Measurements from ENCODE around the gene DENND4A. TPM values are rescaled to one million over a fixed set of nuclear protein-coding genes. Genes with fewer than 3 reads are reported as not detected.

The DENND4A gene
- total and polyA plus RNA-seq, 9 of the 15 experiments (the other 6 are each of a cell fraction or from before 2014, with no cell fraction given) = 6.8 to 32.3 (median 19.9) TPM

GRCh38 chr15:65629548-65629947 lies 162.5 kb downstream of the DENND4A start:
- Histone ChIP-seq H3K27me3 (ENCODE audit: control insufficient read depth in 2 of 2, insufficient read depth in 2 of 2, low read length in 2 of 2) (no peaks in the 10 kb centered on the region), H3K4me3 (no peak overlapping the region), H4K20me1 (replicated peaks; ENCODE audit: control insufficient read depth, insufficient read depth, low read length) (no peaks in the 10 kb centered on the region), H3K9me1 (ENCODE audit: control insufficient read depth, insufficient read depth, low read length) (no peaks in the 10 kb centered on the region), H3K79me2 (ENCODE audit: control insufficient read depth, insufficient read depth, low read length) (no peaks in the 10 kb centered on the region), H3K4me1 (replicated peaks in 1 of 2; ENCODE audit: control insufficient read depth in 2 of 2, insufficient read depth in 2 of 2, low read length in 2 of 2) (peaks cover 0 to 10% of the 10 kb centered on the region in 2 experiments; a peak in 2 of 5 replicates), H3K9me3 (replicated peaks; ENCODE audit: control insufficient read depth, insufficient read depth, low read depth, low read length) (no peaks in the 10 kb centered on the region), H3K4me2 (ENCODE audit: insufficient read depth, low read length) (no peak overlapping the region), H3K36me3 (ENCODE audit: control insufficient read depth, insufficient read depth, low read length) (no peaks in the 10 kb centered on the region), H3K9ac (ENCODE audit: insufficient read depth in 1 of 2, low read depth in 2 of 2, low read length in 2 of 2) (no peak overlapping the region), H3K27ac (ENCODE audit: extremely low read depth, low read depth, low read length) (no peak overlapping the region), H2AFZ (ENCODE audit: low read depth, low read length) (no peak overlapping the region)
- WGBS (ENCODE audit: insufficient coverage, low coverage, missing lambda C conversion rate) = 33% methylated on average over 3 of the region's 3 CpGs
- ATAC-seq (no peak), DNase-seq (ENCODE audit: extremely low read depth in 1 of 4, low spot score in 3 of 4) (no peak), FAIRE-seq (no peak)
- CTCF ChIA-PET (ENCODE audit: low intra/inter-chr PET ratio) = no interaction called here
- POLR2A ChIA-PET = interaction anchor here (1.1 to 2.6 kb wide), 3 partner anchors 11 to 18 kb away, joined by 4 to 7 read pairs (median 7); partner anchors contain the start of gene INTS14
- in situ Hi-C loops (cut with MboI) = loop anchor here (25.0 kb wide), 1 partner anchor 233 kb away; the partner anchor contains the start of gene RAB11A
- BruUV-seq (replicated peaks) = no TSS peak
- intact Hi-C loops (cut with micrococcal nuclease) = no loop called here
- TF ChIP-seq RREB1 (CRISPR knock-in tag; IDR thresholded peaks at IDR 0.05) (no peak), ZNF239 (CRISPR knock-in tag; IDR thresholded peaks at IDR 0.05) (no peak), ZNF444 (CRISPR knock-in tag; IDR thresholded peaks at IDR 0.05) (no peak), IRF1 (CRISPR knock-in tag; IDR thresholded peaks at IDR 0.05; ENCODE audit: borderline replicate concordance) (no peak), CC2D1A (IDR thresholded peaks at IDR 0.05) (no peak), DEAF1 (CRISPR knock-in tag; IDR thresholded peaks at IDR 0.05) (no peak), SIN3B (IDR thresholded peaks at IDR 0.05; ENCODE audit: low read depth) (no peak), ARID3A (IDR thresholded peaks at IDR 0.05; ENCODE audit: borderline replicate concordance, low read depth, low read length) (no peak), CEBPG (CRISPR knock-in tag; IDR thresholded peaks at IDR 0.05) (no peak), CEBPG (tag; conservative IDR thresholded peaks at IDR 0.05 in 1 of 2, IDR thresholded peaks at IDR 0.05 in 1 of 2) (no peak), KLF16 (IDR thresholded peaks at IDR 0.05) (no peak), CXXC5 (CRISPR knock-in tag; IDR thresholded peaks at IDR 0.05) (no peak), KHSRP (IDR thresholded peaks at IDR 0.05) (no peak), SPI1 (IDR thresholded peaks at IDR 0.05; ENCODE audit: borderline replicate concordance, low read depth, low read length) (no peak)
